Epidermal melanocyte (primary cell): Measurements from ENCODE around the gene MRPL48.
"Not testable (repeated sequence)": the region's sequence is repeated elsewhere in the genome, so short reads cannot be mapped to it uniquely, and the experiment has no call there.

Source experiments
- DNase-seq: peaks from one replicate; pipeline ENCODE4 v3.0.0; 2011; ENCODE audit warnings: low spot score; ENCODE audit not compliant: insufficient read length

MRPL48 gene

DNA sequence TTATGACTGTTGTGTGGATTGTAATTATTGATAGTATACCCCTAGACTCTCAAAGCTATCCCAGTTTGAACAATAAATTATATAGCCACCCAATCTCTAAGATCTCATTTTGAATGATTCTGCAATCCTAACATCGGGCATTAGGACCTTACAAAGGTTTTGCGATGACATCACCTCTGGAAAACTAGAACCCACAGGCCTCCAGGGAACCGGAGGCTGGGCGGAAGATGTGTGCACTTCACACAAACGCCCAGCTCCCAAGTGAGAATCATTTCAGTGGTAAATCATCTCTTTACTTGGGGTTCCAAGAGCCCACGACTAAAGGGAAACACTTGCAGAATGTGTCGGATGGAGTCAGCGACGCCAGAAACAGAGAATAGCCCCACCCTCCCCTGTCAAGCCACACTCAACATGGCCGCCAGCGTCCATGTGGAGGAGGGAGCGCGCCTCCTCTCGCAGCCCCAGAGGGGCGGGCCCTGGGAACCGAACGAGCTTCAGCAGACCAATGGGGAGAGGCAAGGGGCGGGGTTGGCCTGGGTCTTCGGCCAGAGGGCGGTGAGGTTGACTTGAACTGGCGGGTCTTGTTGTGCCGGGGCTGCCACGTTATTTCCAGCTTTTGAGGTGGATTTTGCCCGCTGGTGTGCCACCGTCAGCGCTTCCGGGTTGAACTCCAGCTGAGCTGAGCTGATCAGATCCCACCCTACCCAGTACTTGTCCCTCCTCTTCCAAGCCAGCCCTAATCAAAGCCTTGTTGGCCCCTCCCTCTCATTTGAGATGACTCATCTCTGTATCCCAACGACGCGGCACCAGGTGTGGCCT, 8.4 kb upstream of the MRPL48 start:
- peak; percentile 93 for DNase-seq

DNA sequence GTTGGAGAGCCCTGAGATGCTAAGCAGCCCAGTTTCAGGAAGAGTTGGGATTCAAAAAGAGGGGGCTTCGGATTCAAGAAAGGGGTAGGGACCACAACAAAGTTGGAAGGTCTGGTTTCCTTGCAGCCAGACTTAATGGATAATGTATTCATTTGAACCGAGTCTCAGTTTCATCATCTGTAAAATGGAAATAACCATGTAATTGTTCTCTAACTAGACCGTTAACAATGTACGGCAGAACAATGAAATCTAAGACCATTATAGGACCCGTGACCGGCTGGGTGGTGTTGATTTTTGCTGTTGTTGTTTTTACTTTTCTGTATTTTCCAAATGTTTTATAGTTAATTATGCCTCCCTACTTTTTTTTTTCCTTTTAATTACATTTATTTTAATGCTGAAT, 6.4 kb upstream of the MRPL48 start:
- no peak for DNase-seq

DNA sequence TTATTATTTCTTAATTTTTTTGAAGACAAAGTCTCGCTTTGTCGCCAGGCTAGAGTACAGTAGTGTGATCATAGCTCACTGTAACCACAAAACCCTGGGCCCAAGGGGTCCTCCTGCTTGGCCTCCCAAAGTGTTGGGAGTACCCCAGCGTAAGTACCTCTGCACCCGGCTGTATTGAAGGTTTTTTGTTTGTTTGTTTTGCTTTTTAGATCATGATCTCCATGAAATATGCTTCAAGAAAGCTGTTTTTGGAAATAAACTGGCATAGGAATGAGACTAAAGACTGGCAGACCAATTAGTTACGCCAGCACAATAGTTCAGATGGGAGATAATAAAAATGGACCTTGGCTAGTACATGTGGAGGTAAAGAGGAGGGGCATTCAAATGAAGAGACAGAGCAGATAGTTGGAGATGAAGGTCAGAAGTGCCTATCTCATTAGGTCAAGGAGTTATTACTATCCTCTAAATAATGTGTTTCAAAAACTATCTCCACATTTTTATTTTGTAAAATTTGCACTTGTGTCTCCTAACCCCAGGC, 4.1 kb upstream of the MRPL48 start:
- no peak for DNase-seq

DNA sequence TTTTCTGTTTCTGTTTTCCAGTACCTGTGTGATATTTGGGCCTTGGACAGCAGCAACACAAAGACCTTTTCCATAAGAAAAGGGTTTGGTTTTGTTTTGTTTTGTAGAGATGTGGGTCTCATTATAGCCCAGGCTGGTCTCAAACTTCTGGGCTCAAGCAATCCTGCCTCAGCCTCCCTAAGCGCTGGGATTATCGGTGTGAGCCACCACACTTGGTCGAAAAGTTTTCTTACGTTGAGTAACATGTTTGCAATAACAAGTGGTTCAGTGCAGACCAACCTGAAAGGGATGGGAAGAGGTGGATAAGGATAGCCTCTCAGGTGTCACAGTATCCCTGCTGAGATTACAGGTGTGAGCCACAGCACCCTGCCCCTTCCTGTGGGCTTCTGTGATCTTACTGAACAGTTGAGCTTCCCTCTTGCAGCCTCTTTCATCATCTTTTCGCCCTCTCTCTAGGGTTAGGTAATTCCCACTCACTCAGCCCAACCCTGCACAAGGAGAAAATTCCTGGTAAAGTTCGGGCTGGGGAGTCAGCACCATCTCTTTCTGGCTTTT, 3.5 kb upstream of the MRPL48 start:
- no peak for DNase-seq

DNA sequence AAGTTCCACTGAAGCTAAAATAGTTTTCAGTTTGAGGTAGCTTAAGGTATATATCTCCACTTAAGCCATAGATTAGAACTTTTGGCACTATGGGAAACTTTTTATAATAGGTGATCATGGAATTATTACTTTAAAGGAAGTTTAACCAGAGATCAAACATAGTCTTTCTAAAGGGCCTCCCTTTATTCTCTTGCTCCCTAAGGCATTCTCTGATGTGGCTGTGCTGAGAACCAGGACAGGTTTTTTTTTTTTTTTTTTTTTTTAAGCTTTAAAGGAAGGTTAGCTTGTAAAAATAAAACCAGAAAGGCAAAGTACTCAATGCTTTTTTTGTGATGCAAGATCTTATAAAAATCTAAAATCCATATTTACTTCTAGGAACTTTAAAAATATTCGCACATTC, 2.9 kb upstream of the MRPL48 start:
- no peak for DNase-seq

DNA sequence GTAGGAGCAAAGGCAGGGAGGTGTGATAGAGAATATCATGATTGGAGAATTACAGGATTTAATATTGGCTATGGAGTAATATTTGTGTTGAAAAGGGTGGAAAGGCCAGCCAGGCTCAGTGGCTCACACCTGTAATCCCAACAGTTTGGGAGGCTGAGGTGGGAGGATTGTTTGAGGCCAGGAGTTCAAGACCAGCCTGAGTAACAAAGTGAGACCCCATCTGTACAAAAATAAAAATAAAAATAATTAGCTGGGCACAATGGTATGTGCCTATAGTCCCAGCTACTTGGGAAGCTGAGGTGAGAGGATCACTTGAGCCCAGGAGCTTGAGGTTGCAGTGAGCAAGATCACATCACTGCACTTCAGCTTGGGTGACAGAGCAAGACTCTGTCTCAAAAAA, 2.2 kb upstream of the MRPL48 start:
- DNase-seq, result not testable (repeated sequence)

DNA sequence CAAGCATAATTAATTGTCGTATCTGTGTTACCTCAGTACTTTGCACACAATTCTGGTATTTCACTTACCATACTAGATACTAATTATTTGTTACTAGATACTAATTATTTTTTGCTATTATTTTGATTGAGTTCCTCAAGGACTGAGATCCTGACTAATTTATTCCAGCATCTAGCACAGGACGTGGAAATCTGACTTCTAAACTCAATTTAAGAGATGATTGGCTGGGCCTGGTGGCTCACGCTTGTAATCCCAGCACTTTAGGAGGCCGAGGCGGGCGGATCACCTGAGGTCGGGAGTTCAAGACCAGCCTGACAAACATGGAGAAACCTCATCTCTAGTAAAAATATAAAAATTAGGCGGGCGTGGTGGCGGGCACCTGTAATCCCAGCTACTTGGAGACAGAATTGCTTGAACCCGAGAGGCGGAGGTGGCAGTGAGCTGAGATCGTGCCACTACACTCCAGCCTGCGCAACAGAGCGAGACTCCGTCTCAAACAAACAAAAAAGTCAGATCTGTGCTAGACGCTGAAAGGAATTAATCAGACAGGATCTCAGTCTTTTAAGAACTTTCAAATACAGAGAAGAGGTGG, 527 bp upstream of the MRPL48 start:
- no peak for DNase-seq

DNA sequence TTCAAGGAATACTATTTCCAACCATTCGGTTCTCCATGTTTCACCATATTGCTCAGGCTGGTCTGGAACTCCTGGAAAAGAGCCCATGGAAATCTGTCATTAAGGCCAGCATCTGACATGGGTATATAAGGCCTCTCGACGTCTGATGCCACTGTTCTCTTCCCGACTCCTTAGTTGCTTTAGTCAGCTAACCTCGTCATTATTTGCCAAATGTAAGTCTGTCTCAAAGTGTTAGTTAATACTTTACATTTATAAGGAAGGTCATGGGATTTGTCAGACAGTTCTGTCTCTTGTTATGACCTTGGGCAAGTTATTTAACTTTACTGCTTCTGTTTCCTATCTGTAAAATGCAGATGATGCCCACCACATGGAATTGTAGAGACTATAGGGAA, 1.6 kb downstream of the MRPL48 start:
- DNase-seq, result no peak

DNA sequence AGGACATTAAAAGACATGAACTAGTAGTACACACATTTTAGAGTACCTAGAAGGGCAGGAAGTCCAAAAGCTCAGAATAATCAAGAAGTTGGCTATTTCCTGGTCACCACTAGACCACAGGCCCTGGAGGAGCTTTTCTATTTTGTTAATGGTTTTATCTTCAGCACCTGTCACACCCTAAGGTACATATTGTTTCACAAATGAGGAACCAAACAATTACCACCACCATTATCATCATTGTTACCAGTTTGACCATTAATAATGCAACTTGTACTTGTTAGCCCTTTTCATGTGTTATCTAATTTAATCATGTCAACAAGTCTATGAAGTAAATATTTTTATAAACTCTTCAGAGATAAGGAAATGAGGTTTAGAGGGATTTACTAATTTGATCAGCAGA, 4.9 kb downstream of the MRPL48 start:
- no peak for DNase-seq

DNA sequence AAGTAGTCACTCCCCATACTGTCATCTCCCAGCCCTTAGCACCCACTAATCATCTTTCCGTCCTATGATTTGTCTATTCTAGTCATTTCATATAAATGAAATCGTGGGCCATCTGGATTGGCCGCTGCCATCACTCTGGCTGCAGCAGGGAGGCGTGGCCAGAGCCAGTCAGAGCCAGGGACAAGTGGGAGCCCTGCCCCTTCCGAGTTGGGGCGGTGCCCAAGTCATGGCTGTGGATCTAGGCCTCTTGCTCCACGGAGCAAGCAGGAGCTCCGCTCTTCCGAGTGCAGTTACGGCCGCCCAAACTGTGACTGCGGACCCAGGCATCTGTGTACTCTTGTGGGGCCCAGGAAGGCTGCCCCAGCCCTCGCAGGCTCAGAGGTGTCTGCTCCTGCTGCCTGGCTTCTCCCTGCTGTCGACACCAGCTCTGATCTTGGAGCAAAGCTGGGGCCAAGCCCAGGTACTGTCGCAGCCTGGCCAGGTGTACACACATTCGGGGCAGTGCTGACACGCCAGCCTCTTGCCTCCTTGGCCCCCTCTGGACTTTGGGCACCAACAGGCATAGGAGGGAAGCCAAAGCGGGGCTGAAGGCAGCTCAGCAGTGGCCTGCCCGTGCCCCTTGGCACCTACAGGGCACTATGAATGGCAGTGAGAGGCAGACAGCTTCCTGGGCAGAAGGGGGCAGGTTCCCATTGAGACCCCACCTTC, 8.4 kb downstream of the MRPL48 start:
- DNase-seq, result no peak

DNA sequence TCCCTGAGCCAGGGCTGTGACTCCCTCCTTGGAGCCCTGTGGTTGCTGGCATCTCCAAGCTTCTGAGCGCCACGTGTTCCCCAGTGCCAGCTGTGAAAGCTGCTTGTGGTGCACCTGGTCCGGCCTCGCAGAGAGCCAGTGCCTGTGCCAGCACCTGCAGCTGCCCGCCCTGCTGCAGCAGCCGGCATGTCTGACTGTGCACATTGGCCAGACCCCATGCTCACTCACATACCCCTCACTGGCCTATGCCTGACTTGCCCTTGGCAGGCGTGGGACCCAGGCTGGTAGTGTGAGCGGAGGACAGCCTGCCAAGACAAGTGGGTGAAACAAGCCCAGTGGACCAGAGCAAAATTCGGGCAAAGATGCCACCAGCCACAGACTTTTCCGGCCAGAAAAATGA, 9.8 kb downstream of the MRPL48 start:
- DNase-seq, result no peak

DNA sequence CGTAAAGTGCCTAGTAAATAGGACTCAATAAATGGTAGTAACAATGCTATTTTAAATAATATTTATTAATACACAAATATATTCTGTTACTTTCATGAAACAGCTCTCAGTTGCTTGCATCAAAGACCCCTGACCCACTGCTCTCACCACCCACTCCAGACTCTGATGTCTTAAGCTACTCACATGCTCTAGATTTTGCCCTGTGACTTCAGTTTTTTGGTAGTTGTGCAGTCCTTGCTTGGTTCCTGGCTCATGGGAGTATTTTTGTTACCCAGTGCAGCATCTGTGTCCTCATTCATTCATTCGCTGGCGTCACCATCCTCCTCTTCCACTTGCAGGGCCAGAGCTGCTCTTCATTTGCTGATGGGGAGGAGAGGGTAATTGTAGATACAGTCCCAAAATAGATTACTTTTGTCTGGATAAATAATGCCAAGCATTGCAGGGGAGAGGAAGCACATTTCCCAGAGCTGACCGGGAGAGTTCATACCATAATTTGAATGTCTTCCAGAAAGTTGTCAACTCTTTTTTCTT, 12.7 kb downstream of the MRPL48 start:
- DNase-seq, result no peak

DNA sequence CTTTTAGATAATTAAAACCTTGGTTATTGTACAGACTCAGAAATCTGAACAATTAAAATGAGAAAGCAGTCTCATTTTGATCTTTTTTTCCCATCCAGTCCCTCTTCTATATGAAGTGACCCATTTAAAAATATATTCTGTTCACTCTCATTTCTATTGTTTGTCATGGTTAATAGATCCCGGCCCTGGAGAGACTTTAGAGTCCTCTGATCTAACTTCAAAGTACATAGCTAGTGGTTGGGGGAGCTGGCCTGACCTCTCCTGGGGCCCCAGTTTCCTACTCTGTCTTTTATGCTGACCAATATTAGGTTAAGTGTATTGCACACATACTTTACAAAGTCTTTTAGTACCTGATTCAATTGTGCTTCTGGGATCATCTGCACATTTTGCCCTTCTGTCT, 13.5 kb downstream of the MRPL48 start:
- DNase-seq, result no peak

DNA sequence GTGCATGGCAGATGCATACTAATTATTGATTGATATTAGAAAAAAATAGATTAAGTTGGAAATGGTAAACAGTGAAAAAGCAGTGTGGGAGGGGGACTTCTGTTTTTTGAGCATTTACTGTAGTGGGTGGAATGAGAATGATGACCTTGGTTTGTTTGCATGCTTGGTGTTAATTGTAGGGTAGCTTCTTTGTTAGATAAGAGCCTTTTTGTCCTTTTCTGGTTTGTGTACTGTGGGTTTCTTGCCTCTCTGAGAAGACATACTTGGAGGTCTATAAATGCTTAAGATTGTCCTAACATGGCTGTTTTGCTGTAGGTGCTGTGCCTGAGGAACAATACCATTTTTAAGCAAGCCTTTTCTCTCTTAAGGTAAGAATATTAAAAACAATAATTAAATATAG, 17.0 kb downstream of the MRPL48 start:
- no peak for DNase-seq

DNA sequence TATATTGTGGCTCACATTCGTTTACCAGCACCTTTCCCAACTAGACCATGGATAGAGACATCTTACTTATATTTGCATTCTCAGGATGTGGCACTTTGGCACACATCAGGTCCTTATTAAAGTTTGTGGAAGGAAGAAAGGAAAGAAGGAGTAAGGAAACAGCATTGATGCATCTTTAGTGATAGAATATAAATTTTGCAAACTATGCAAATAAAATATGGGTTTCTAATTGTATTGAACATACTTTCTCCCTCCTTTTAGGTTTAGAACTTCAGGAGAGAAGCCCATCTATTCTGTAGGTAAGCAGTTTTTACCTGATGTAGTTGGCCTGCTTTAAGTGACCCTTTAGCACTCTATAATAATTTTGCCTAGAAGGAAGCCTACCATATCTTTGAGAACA, 20.4 kb downstream of the MRPL48 start:
- DNase-seq, result no peak

DNA sequence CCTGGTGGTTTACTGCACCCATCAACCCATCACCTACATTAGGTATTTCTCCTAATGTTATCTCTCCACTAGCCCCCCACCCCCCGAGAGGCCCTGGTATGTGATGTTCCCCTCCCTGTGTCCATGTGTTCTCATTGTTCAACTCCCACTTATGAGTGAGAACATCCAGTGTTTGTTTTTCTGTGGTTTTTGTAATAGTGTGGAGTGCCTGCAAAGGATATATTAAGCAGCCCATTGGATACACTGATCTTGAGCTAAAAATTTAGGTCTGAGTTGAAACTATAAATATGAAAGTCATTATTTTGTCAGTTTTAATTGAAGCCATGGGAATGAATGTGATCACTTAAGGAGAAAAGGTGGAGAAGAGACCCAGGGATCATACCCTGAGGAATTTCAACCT, 23.0 kb downstream of the MRPL48 start:
- no peak for DNase-seq

DNA sequence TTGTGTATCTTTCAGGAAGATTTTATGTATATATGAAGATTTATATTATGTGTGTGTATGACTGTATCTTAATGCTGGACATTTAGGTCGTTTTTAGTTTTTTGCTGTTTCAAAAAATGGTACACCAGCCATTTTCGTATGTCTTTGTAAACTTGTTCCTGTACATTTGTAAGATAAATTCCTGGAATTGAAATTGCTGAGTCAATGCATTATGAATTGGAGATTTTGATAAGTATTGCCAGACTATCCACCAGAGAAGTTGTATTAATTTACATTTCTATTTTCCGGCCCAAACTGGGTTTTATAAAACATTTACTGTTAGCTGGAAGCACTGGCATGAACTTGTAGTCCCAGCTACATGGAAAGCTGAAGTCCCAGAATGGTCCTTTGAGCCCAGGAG, 24.6 kb downstream of the MRPL48 start:
- DNase-seq, result no peak

DNA sequence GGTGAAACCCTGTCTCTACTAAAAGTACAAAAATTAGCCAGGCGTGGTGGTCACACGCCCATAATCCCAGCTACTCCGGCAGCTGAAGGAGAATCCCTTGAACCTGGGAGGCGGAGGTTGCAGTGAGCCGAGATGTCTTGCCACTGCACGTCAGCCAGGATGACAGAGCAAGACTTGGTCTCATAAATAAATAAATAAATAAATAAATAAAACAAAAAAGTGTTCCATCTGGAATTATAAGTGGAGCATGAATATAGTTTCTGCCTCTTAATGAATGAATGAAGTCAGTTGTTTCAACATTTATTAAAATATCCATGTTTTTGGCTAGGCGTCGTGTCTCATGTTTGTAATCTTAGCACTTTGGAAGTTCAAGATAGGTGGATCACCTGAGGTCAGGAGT, 27.1 kb downstream of the MRPL48 start:
- no peak for DNase-seq

DNA sequence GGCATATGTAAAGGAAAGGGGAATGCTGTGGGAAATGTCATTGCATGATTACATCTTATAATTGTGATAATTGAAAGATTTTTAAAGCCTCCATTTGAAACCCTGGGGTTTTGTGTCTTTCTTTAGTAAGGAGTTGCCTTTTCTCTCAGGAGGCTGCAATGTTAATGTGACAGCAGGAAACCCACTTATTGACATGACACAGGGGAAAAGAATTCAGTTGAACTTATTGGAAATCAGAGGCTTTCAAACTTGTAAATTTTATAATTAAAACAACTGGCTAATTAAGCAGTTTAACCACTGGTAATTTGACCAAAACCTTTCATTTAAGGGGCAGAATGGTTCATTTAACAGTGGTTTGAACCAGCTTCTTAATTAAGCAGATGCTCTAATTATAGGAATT, 31.2 kb downstream of the MRPL48 start:
- DNase-seq, result no peak

DNA sequence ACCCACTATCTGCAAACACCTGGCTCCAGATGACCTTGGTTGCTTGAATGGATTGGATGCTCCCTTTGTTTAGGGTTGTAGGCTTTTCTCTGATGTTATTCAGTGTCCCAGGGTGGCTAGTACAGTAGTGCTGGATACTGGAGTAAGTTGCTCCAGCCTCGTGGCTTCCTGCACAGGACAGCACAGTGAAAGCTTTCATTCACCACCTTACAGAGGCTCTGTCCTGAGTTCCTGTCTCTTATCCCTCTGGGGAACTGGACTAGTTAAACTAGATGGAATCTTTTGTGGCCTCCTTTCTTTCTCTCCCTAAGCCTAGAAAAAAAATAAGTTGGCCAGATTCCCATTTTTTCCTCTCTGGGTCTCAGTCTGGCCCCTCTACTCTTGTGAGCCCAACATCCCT, 42.6 kb downstream of the MRPL48 start:
- no peak for DNase-seq

DNA sequence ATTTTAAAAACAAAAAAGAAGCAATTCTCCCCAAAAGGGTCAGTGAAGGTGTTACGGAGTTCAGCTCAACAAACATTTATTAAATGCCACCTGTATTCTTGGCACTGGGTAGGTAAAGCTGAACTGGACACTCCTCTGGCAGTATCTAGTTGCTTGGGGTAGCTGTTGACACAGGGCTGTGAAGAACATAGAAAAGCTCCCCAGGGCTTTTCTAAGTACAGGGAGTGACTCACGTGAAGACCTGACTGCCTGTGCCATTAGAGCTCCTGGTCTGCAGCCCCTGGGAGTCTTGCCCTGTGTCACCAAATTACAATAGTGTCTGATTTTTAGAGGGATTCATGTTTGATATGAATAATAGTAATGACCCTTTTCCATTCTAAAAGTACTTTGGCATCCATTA, 45.4 kb downstream of the MRPL48 start:
- DNase-seq, result no peak
